Lung (tissue), 12 donors: ENCODE measurements around the gene DTNA. TPM values are rescaled to one million over a fixed set of nuclear protein-coding genes. Genes with fewer than 3 reads are reported as not detected.

Experiments
- ATAC-seq: fragments of 200-7000 bp; cut with Tn5 transposase; one replicate; pipeline ENCODE4 v1.9.1; 2020; ENCODE audit warnings: moderate number of reproducible peaks; ENCODE audit not compliant: insufficient read depth, low FRiP score
- DNase-seq, 3 donors: peaks; one replicate each; pipeline ENCODE4 v3.0.0-alpha.2; 2013 to 2017
- H3K27ac ChIP-seq, 2 donors: one replicate each; pipeline ENCODE4 v1.5.1; 2013; ENCODE audit warnings: mild to moderate bottlenecking in 2 of 2, moderate library complexity in 2 of 2, control low read depth in 1 of 2, inconsistent platforms in 1 of 2, low read depth in 1 of 2, low read length in 1 of 2
- H3K27me3 ChIP-seq, 3 donors: one replicate each; pipeline ENCODE4 v1.5.1; 2013; ENCODE audit warnings: low read length in 2 of 3; ENCODE audit not compliant: control insufficient read depth in 3 of 3, insufficient read depth in 3 of 3
- H3K36me3 ChIP-seq, 4 donors: one replicate each; pipeline ENCODE4 v1.5.1; 2013; ENCODE audit warnings: low read length in 4 of 4, mild to moderate bottlenecking in 1 of 4, moderate library complexity in 1 of 4; ENCODE audit not compliant: control insufficient read depth in 4 of 4, insufficient read depth in 4 of 4
- H3K4me1 ChIP-seq, 5 donors: one replicate each; pipeline ENCODE4 v1.5.1; 2013; ENCODE audit warnings: low read length in 5 of 5, mild to moderate bottlenecking in 2 of 5, moderate library complexity in 1 of 5; ENCODE audit not compliant: control insufficient read depth in 5 of 5, insufficient read depth in 5 of 5
- H3K4me3 ChIP-seq: one replicate; pipeline ENCODE4 v1.5.1; 2013; ENCODE audit warnings: mild to moderate bottlenecking, control low read depth, moderate library complexity
- H3K9ac ChIP-seq, 2 donors: one replicate each; pipeline ENCODE4 v1.5.1; 2013; ENCODE audit warnings: low read length in 2 of 2, control low read depth in 1 of 2; ENCODE audit not compliant: insufficient read depth in 1 of 2
- H3K9me3 ChIP-seq, 4 donors: one replicate each; pipeline ENCODE4 v1.5.1; 2013; ENCODE audit warnings: low read length in 3 of 4, mild to moderate bottlenecking in 1 of 4, moderate library complexity in 1 of 4; ENCODE audit not compliant: control insufficient read depth in 4 of 4, insufficient read depth in 3 of 4
- CTCF ChIP-seq: IDR thresholded peaks from 2 replicates; pipeline ENCODE4 v1.5.1; 2012; ENCODE audit warnings: mild to moderate bottlenecking; ENCODE audit errors: control extremely low read depth, extremely low read depth
- WGBS, 2 donors: extraction: QIAGEN DNeasy Blood & Tissue Kit; methylation state at CpG; one replicate each; pipeline ENCODE4 v1.1.7; 2013; 5-methylcytosine and 5-hydroxymethylcytosine counted together
- polyA plus RNA-seq, 2 donors: library from polyadenylated mRNA; stranded (reverse); fragments of 200-250 nt; gene quantifications; one replicate each; pipeline ENCODE4 v1.2.1, GENCODE V29; 2013
- total RNA-seq, 2 donors: library from RNA; depleted of rRNA in 1 of 2; stranded (reverse); fragments of >200 nt in 1 of 2; gene quantifications; one replicate each; pipeline ENCODE4 v1.2.1, GENCODE V29; 2014 to 2021
- donor health status: control.
- donor health status: control.
- donor health status: Bipolar disorder and iron deficiency.
- donor health status: healthy.
- donor health status: DM: yes; HTN: yes; CAD: no.

The DTNA gene
- total and polyA plus RNA-seq, 4 donors: 5.0 to 23.8 (median 12.9) TPM

- WGBS, 2 donors: 84 to 91% methylated on average over 2 of the region's 2 CpGs
- no peak for ATAC-seq
- Histone ChIP-seq H3K27ac (no peak overlapping the region), H3K9me3 (no peaks in the 10 kb centered on the region), H3K9ac (no peak overlapping the region), H3K4me1 (peaks cover 0 to 6% (median 0%) of the 10 kb centered on the region in 5 donors), H3K36me3 (no peaks in the 10 kb centered on the region), H3K4me3 (no peak overlapping the region), H3K27me3 (no peaks in the 10 kb centered on the region)
- no peak for DNase-seq
- TF ChIP-seq CTCF: no peak
These were observed 70.8 kb downstream of the DTNA start for GRCh38 chr18:34780856-34781255.

GRCh38 chr18:34783501-34783900 lies 73.4 kb downstream of the DTNA start:
- Histone ChIP-seq H3K36me3 (no peaks in the 10 kb centered on the region), H3K4me3 (no peak overlapping the region), H3K27me3 (no peaks in the 10 kb centered on the region), H3K9ac (no peak overlapping the region), H3K27ac (no peak overlapping the region), H3K9me3 (no peaks in the 10 kb centered on the region), H3K4me1 (peaks cover 0 to 6% (median 0%) of the 10 kb centered on the region in 5 donors)
- DNase-seq: no peak
- no peak for ATAC-seq
- TF ChIP-seq CTCF: no peak
- 52 to 57% methylated on average over 3 of the region's 3 CpGs for WGBS, 2 donors

DNA sequence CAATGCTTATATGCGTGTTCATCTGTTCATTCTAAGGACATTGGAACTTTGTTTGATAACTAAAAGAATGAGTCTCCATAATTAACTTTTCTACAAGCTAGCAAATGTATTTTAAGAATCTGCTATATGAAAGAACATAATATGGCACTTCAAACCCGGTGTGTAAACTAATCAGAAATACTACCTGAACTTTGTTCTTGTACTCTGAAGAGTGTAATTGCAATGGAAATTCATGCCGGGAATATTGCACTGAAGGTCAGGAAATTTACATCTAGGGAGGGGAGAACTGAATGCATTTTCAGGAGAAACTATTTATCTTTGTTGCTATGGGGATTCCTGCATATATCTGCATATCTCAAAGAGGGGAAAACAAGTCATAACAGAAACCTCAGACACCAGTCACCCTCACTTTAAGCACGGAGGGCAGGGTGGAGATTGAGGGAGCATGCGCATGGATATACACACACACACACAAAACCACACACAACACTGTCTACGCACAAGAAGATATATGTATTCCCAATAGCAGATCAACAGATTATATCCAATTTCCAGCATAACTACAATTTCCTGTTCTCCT lies 76.2 kb downstream of the DTNA start:
- no peaks in the 10 kb centered on the region for H3K36me3 ChIP-seq
- no peak overlapping the region for H3K4me3 ChIP-seq
- no peak overlapping the region for H3K9ac ChIP-seq
- no peak for ATAC-seq
- no peaks in the 10 kb centered on the region for H3K27me3 ChIP-seq
- H3K4me1 ChIP-seq: peaks cover 0 to 6% (median 0%) of the 10 kb centered on the region in 5 donors
- no peak for DNase-seq
- no peak overlapping the region for H3K27ac ChIP-seq
- WGBS, 2 donors: 70 to 87% methylated on average over 6 of the region's 6 CpGs
- H3K9me3 ChIP-seq: no peaks in the 10 kb centered on the region
- TF ChIP-seq CTCF: no peak

- no peak overlapping the region for H3K27ac ChIP-seq
- no peaks in the 10 kb centered on the region for H3K4me1 ChIP-seq
- peak; percentile 47 for TF ChIP-seq CTCF
- no peaks in the 10 kb centered on the region for H3K36me3 ChIP-seq
- H3K9me3 ChIP-seq: no peaks in the 10 kb centered on the region
- no peak overlapping the region for H3K4me3 ChIP-seq
- H3K27me3 ChIP-seq: no peaks in the 10 kb centered on the region
- DNase-seq: peak in 2 of 3 donors; percentile 73 to 82
- ATAC-seq: no peak
- H3K9ac ChIP-seq: no peak overlapping the region
- 12 to 15% methylated on average over 7 of the region's 7 CpGs for WGBS, 2 donors
These were observed 77.9 kb downstream of the DTNA start for GRCh38 chr18:34787931-34788532.
